Panc1 (cell line): Measurements from ENCODE around the gene KCNK2. TPM values are rescaled to one million over a fixed set of nuclear protein-coding genes. Genes with fewer than 3 reads are reported as not detected.

Source experiments
- ATAC-seq: fragments of 200-7000 bp; cut with Tn5 transposase; 2 replicates; pipeline ENCODE4 v1.9.1; 2020; ENCODE audit warnings: mild to moderate bottlenecking, moderate library complexity
- BruUV-seq: library from RNA; stranded (reverse); fragments of 400-500 nt; replicated peaks from 2 replicates; lab custom pipeline; 2021; lab: Mats Ljungman, UMichigan
- CTCF ChIA-PET: fragments of 300-600 bp; sonication (Branson Sonifier 250); formaldehyde crosslinking; loops from one replicate; lab custom pipeline; 2022; ENCODE audit warnings: antibody characterized with exemption; lab: Charles Lee
- POLR2A ChIA-PET: fragments of 300-600 bp; sonication (Branson Sonifier 250); formaldehyde crosslinking; loops from one replicate; lab custom pipeline; 2022; ENCODE audit warnings: antibody characterized with exemption; lab: Charles Lee
- DNase-seq: peaks from one replicate; pipeline ENCODE4 v3.0.0-alpha.2; 2010; ENCODE audit warnings: low read depth, low spot score
- H3K27ac ChIP-seq: 2 replicates; pipeline ENCODE4 v1.5.1; 2011; ENCODE audit warnings: mild to moderate bottlenecking, low read length, inconsistent platforms
- H3K27me3 ChIP-seq: fragments of 200-500 bp; sonication (Bioruptor generic); 2 replicates; pipeline ENCODE4 v1.6.0; 2014; ENCODE audit warnings: low read length, inconsistent platforms; ENCODE audit not compliant: control insufficient read depth, insufficient read depth
- H3K36me3 ChIP-seq: fragments of 200-500 bp; sonication (Bioruptor generic); 2 replicates; pipeline ENCODE4 v1.5.1; 2014; ENCODE audit warnings: inconsistent platforms, mild to moderate bottlenecking, low read length, moderate library complexity; ENCODE audit not compliant: control insufficient read depth, insufficient read depth
- H3K4me1 ChIP-seq: 2 replicates; pipeline ENCODE4 v1.5.1; 2011; ENCODE audit warnings: inconsistent platforms, mild to moderate bottlenecking, low read length, moderate library complexity; ENCODE audit not compliant: control insufficient read depth, insufficient read depth
- H3K4me3 ChIP-seq, 2 experiments: 2 replicates each; pipeline ENCODE4 v1.5.1; 2011 to 2012; ENCODE audit warnings: low read depth in 2 of 2, low read length in 2 of 2, mild to moderate bottlenecking in 2 of 2, inconsistent platforms in 1 of 2, moderate library complexity in 1 of 2
- H3K9me3 ChIP-seq: fragments of 200-500 bp; sonication (Bioruptor generic); 2 replicates; pipeline ENCODE4 v1.5.1; 2014; ENCODE audit warnings: low read depth, mild to moderate bottlenecking, inconsistent platforms, low read length, moderate library complexity; ENCODE audit not compliant: control insufficient read depth, insufficient read depth
- POLR2AphosphoS5 ChIP-seq: IDR thresholded peaks from 2 replicates; pipeline ENCODE4 v1.6.1; 2012; ENCODE audit warnings: mild to moderate bottlenecking, low read depth, low read length, moderate library complexity
- SIN3A ChIP-seq: IDR thresholded peaks from 2 replicates; pipeline ENCODE4 v1.6.1; 2012; ENCODE audit warnings: low read depth, mild to moderate bottlenecking, low read length, moderate library complexity, borderline replicate concordance; ENCODE audit not compliant: insufficient read depth
- TCF7L2 ChIP-seq: IDR thresholded peaks from 2 replicates; pipeline ENCODE4 v1.6.1; 2011; ENCODE audit warnings: mild to moderate bottlenecking, low read depth, low read length, inconsistent platforms
- in situ Hi-C: cut with HindIII; loops from 2 replicates; pipeline ENCODE4 v1.10.0; 2016; ENCODE audit warnings: low sequenced_read_pairs, low pct_unique_long_range_greater_than_20kb
- intact Hi-C: fragments of 100-400 bp; cut with micrococcal nuclease; formaldehyde crosslinking; loops from one replicate; pipeline ENCODE4 v1.10.0; 2022; ENCODE audit not compliant: unreplicated experiment
- total RNA-seq: library from RNA; stranded (reverse); gene quantifications from one replicate; pipeline ENCODE4 v1.2.1, GENCODE V29; 2021; ENCODE audit not compliant: unreplicated experiment
- TF ChIP-seq, protein P1 (sequence below), 2 experiments: IDR thresholded peaks; 2 replicates each; pipeline ENCODE4 v1.6.1; 2011 to 2012; ENCODE audit warnings: low read depth in 2 of 2, control low read depth in 1 of 2, low read length in 1 of 2, mild to moderate bottlenecking in 1 of 2, moderate library complexity in 1 of 2; ENCODE audit not compliant: insufficient read depth in 1 of 2
- TF ChIP-seq, protein P2 (sequence below): fragments of 450-650 bp; IDR thresholded peaks from 2 replicates; pipeline ENCODE4 v1.5.1; 2017; ENCODE audit warnings: mild to moderate bottlenecking

The KCNK2 gene
- total RNA-seq, 1 experiment from 2014 or later, result 0.28 TPM

DNA sequence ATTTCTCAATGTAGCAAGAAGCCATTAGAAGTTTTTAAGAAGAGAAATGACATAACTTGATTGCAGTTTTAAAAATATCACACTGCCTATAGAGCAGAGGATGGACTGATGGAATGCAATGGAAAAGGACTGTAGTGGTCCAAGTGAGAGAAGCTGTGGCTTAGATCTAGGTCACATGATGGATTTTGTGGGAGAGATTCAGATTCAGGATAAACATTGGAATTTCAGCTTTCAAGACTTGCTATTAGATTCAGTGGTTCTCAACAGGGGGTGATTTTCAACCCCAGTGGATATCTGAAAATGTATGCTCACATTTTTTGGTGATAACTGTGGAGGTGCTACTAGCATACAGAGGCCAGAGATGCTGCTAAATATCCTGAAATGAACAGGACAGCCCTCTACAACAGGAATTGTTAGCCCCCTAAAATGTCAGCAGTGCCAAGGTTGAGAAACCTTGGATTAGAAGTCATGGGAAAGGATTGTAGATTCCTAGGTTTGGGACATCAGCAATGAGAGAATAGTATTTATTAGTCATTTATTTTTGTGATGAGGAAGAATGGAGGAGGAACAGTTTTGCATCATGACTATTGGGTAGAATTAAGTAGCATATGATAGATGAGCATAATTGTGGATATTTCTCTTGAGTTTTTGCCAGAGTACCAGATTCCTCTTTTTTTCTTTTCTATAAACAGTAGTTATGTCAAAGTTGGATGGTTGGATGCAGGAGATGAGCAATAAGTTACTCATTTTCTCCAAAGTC, 30.1 kb upstream of the KCNK2 start:
- ATAC-seq, result no peak
- Histone ChIP-seq H3K4me1 (no peaks in the 10 kb centered on the region), H3K36me3 (no peaks in the 10 kb centered on the region), H3K27ac (no peak overlapping the region), H3K9me3 (no peaks in the 10 kb centered on the region), H3K4me3 (no peak overlapping the region), H3K27me3 (no peaks in the 10 kb centered on the region; the same call in 1 of the 2 replicates)
- DNase-seq, result no peak
- TF ChIP-seq, protein P1, sequence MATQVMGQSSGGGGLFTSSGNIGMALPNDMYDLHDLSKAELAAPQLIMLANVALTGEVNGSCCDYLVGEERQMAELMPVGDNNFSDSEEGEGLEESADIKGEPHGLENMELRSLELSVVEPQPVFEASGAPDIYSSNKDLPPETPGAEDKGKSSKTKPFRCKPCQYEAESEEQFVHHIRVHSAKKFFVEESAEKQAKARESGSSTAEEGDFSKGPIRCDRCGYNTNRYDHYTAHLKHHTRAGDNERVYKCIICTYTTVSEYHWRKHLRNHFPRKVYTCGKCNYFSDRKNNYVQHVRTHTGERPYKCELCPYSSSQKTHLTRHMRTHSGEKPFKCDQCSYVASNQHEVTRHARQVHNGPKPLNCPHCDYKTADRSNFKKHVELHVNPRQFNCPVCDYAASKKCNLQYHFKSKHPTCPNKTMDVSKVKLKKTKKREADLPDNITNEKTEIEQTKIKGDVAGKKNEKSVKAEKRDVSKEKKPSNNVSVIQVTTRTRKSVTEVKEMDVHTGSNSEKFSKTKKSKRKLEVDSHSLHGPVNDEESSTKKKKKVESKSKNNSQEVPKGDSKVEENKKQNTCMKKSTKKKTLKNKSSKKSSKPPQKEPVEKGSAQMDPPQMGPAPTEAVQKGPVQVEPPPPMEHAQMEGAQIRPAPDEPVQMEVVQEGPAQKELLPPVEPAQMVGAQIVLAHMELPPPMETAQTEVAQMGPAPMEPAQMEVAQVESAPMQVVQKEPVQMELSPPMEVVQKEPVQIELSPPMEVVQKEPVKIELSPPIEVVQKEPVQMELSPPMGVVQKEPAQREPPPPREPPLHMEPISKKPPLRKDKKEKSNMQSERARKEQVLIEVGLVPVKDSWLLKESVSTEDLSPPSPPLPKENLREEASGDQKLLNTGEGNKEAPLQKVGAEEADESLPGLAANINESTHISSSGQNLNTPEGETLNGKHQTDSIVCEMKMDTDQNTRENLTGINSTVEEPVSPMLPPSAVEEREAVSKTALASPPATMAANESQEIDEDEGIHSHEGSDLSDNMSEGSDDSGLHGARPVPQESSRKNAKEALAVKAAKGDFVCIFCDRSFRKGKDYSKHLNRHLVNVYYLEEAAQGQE (IDR thresholded peaks at IDR 0.05; ENCODE audit: insufficient read depth in 1 of 2, low read depth in 2 of 2, low read length in 1 of 2), result no peak
- TF ChIP-seq POLR2AphosphoS5 (no peak), SIN3A (no peak)
- no TSS peak for BruUV-seq
- POLR2A ChIA-PET, result no interaction called here
- CTCF ChIA-PET, result no interaction called here
- in situ Hi-C loops (no loop called here), intact Hi-C loops (no loop called here)

DNA sequence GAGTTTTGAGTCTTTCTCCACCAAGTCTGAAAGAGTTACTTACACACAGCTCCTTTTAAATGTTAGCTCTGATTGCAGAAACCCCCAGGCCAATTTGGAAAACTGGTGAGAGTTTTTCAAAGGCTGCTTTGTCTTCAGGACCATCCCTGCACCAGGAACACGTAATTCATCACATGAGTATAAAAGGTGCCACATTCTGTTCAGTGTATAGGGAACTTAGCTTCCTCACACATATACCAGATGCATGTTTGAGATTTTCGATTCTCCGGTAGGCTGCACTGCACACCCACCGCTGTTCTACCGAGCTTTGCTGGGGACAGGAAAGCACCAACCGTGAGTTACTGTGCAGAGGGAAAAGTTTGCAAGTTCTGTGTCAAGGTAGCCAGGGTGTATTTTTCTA, 28.3 kb upstream of the KCNK2 start:
- Histone ChIP-seq H3K4me1 (no peaks in the 10 kb centered on the region), H3K36me3 (no peaks in the 10 kb centered on the region), H3K27me3 (no peaks in the 10 kb centered on the region; the same call in 1 of the 2 replicates), H3K27ac (no peak overlapping the region), H3K4me3 (no peak overlapping the region), H3K9me3 (no peaks in the 10 kb centered on the region)
- CTCF ChIA-PET, result no interaction called here
- no peak for ATAC-seq
- no TSS peak for BruUV-seq
- POLR2A ChIA-PET, result no interaction called here
- TF ChIP-seq, protein P2, sequence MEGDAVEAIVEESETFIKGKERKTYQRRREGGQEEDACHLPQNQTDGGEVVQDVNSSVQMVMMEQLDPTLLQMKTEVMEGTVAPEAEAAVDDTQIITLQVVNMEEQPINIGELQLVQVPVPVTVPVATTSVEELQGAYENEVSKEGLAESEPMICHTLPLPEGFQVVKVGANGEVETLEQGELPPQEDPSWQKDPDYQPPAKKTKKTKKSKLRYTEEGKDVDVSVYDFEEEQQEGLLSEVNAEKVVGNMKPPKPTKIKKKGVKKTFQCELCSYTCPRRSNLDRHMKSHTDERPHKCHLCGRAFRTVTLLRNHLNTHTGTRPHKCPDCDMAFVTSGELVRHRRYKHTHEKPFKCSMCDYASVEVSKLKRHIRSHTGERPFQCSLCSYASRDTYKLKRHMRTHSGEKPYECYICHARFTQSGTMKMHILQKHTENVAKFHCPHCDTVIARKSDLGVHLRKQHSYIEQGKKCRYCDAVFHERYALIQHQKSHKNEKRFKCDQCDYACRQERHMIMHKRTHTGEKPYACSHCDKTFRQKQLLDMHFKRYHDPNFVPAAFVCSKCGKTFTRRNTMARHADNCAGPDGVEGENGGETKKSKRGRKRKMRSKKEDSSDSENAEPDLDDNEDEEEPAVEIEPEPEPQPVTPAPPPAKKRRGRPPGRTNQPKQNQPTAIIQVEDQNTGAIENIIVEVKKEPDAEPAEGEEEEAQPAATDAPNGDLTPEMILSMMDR, result no peak
- TF ChIP-seq, protein P1 (IDR thresholded peaks at IDR 0.05; ENCODE audit: insufficient read depth in 1 of 2, low read depth in 2 of 2, low read length in 1 of 2), result no peak
- no peak for TF ChIP-seq POLR2AphosphoS5
- no peak for TF ChIP-seq TCF7L2
- TF ChIP-seq SIN3A, result no peak
- in situ Hi-C loops (no loop called here), intact Hi-C loops (no loop called here)
- no peak for DNase-seq
